Measurements from ENCODE around the gene SLC26A6. TPM values are rescaled to one million over a fixed set of nuclear protein-coding genes. Genes with fewer than 3 reads are reported as not detected.

SLC26A6 gene
- total and polyA plus RNA-seq, 2 of the 13 experiments (the other 11 are each of a cell fraction or from before 2014, with no cell fraction given), result 40.7 to 184 TPM

- no peak overlapping the region for H3K4me3 ChIP-seq (replicated peaks in 1 of 3; ENCODE audit: insufficient read depth in 1 of 3, low read depth in 2 of 3, low read length in 3 of 3)
- TF ChIP-seq ZKSCAN1 (IDR thresholded peaks at IDR 0.05; ENCODE audit: low read length) (no peak), HNF4A (CRISPR knock-in tag; IDR thresholded peaks at IDR 0.05) (0 out of 2 replicates have a peak, but pooled peaks have one; percentile 5), MAF1 (CRISPR knock-in tag; IDR thresholded peaks at IDR 0.05; ENCODE audit: borderline replicate concordance) (no peak), ZFP36 (IDR thresholded peaks at IDR 0.05; ENCODE audit: borderline replicate concordance, low read depth, low read length, partially characterized antibody) (no peak), ZNF18 (CRISPR knock-in tag; IDR thresholded peaks at IDR 0.05; ENCODE audit: insufficient replicate concordance) (peak; percentile 41), NR0B2 (CRISPR knock-in tag; IDR thresholded peaks at IDR 0.05) (no peak), KAT8 (CRISPR knock-in tag; IDR thresholded peaks at IDR 0.05) (no peak), TAF1 (CRISPR knock-in tag; IDR thresholded peaks at IDR 0.05) (no peak), ARID3A (IDR thresholded peaks at IDR 0.05; ENCODE audit: low read depth, low read length) (no peak), ZNF687 (CRISPR knock-in tag; IDR thresholded peaks at IDR 0.05) (peak; percentile 18; the same call in 1 of the 2 replicates), HMGXB4 (CRISPR knock-in tag; IDR thresholded peaks at IDR 0.05; ENCODE audit: borderline replicate concordance in 1 of 2, low read depth in 1 of 2) (no peak), SNAI1 (CRISPR knock-in tag; IDR thresholded peaks at IDR 0.05; ENCODE audit: borderline replicate concordance) (no peak), FOXJ3 (CRISPR knock-in tag; IDR thresholded peaks at IDR 0.05; ENCODE audit: borderline replicate concordance) (no peak), AKAP8 (CRISPR knock-in tag; IDR thresholded peaks at IDR 0.05) (no peak)
Observed at GRCh38 chr3:48597408-48597800, 37.9 kb downstream of the SLC26A6 start.

More at GRCh38 chr3:48597408-48597800, 37.9 kb downstream of the SLC26A6 start:
- ChIA-PET POLR2A (interaction anchor here (1.0 to 3.3 kb wide), 7 partner anchors 8 to 64 kb away, joined by 3 to 11 read pairs (median 4); partner anchors contain the start of genes SLC26A6 and UQCRC1), CTCF (ENCODE audit: low intra/inter-chr PET ratio, low total read pairs) (no interaction called here)
- Histone ChIP-seq H3K36me3 (replicated peaks in 1 of 2; ENCODE audit: control insufficient read depth in 1 of 2, insufficient read depth in 2 of 2, low read length in 2 of 2) (peaks cover 28 to 46% of the 10 kb centered on the region in 2 experiments; a peak in 4 of 5 replicates), H3K9me3 (ENCODE audit: low read length) (no peaks in the 10 kb centered on the region), H3K27me3 (ENCODE audit: control insufficient read depth in 1 of 2, insufficient read depth in 2 of 2, low read length in 2 of 2) (no peaks in the 10 kb centered on the region), H3K27ac (ENCODE audit: extremely low read length, insufficient read depth, low read length) (peak overlapping the region; percentile 0), H3K9ac (ENCODE audit: insufficient read depth, low read depth, low read length) (no peak overlapping the region), H4K20me1 (ENCODE audit: insufficient read depth, low read length) (0 out of 2 replicates have a peak, but pooled peaks cover 8% of the 10 kb centered on the region), H3K4me2 (ENCODE audit: low read depth, low read length) (no peak overlapping the region), H2AFZ (ENCODE audit: low read length) (no peak overlapping the region), H3K79me2 (ENCODE audit: insufficient read depth, low read length) (no peaks in the 10 kb centered on the region), H3K4me1 (ENCODE audit: insufficient read depth, low read length) (peaks cover 36% of the 10 kb centered on the region)
- in situ Hi-C loops (cut with HindIII; ENCODE audit: extremely low pct_ligation_motif_present, low pct_unique_long_range_greater_than_20kb), result no loop called here
- intact Hi-C loops (cut with micrococcal nuclease; ENCODE audit: unreplicated experiment), result no loop called here
- FAIRE-seq (no peak), ATAC-seq (peak; percentile 2; the same call in 2 of the 3 replicates), DNase-seq (ENCODE audit: low spot score) (no peak)
- WGBS (ENCODE audit: low lambda C conversion rate), result 68% methylated on average over 6 of the region's 6 CpGs
- TSS peak; percentile 32 for BruUV-seq (replicated peaks)

All from HepG2 (cell line).